Esophagus (tissue), 2 donors: ENCODE data around the gene SAMD9L. TPM values are rescaled to one million over a fixed set of nuclear protein-coding genes. Genes with fewer than 3 reads are reported as not detected.

Experiments
- H3K27ac ChIP-seq, 2 donors: one replicate each; pipeline ENCODE4 v1.5.1; 2013; ENCODE audit warnings: low read depth in 2 of 2, mild to moderate bottlenecking in 2 of 2, inconsistent platforms in 1 of 2, low read length in 1 of 2, moderate library complexity in 1 of 2
- H3K27me3 ChIP-seq, 2 donors: one replicate each; pipeline ENCODE4 v1.6.1; 2013; ENCODE audit warnings: low read length in 2 of 2, control low read depth in 1 of 2, mild to moderate bottlenecking in 1 of 2; ENCODE audit not compliant: insufficient read depth in 2 of 2, control insufficient read depth in 1 of 2
- H3K36me3 ChIP-seq, 2 donors: one replicate each; pipeline ENCODE4 v1.6.1; 2013; ENCODE audit warnings: low read length in 1 of 2; ENCODE audit not compliant: control insufficient read depth in 2 of 2, insufficient read depth in 2 of 2
- H3K4me1 ChIP-seq, 2 donors: one replicate each; pipeline ENCODE4 v1.6.1; 2013; ENCODE audit warnings: low read length in 1 of 2; ENCODE audit not compliant: control insufficient read depth in 2 of 2, insufficient read depth in 2 of 2
- H3K4me3 ChIP-seq, 2 donors: one replicate each; pipeline ENCODE4 v1.5.1; 2013; ENCODE audit warnings: low read length in 2 of 2, mild to moderate bottlenecking in 2 of 2, low read depth in 1 of 2, moderate library complexity in 1 of 2
- H3K9me3 ChIP-seq, 2 donors: one replicate each; pipeline ENCODE4 v1.6.1; 2013; ENCODE audit warnings: mild to moderate bottlenecking in 2 of 2, low read depth in 1 of 2, low read length in 1 of 2, moderate library complexity in 1 of 2; ENCODE audit not compliant: control insufficient read depth in 2 of 2, insufficient read depth in 1 of 2
- WGBS, 2 donors: extraction: QIAGEN DNeasy Blood & Tissue Kit; methylation state at CpG; one replicate each; pipeline ENCODE4 v1.1.7; 2013; 5-methylcytosine and 5-hydroxymethylcytosine counted together
- polyA plus RNA-seq, 2 donors: library from polyadenylated mRNA; stranded (reverse); fragments of 200-250 nt; gene quantifications; one replicate each; pipeline ENCODE4 v1.2.3, GENCODE V29; 2013
- donor health status: healthy with polysubstance abuse.
- donor health status: Bipolar disorder and iron deficiency.

The SAMD9L gene
- polyA plus RNA-seq: 1 to 10 TPM; 2.5 to 4.0 TPM

GRCh38 chr7:93148144-93148543 lies at the start of gene SAMD9L:
SAMD9L (minus strand) TSS chr7:93148385; CDS start chr7:93135971, 12,414 bp downstream.
- peak within 1 kb of the TSS; percentile 38 to 45 for H3K4me3 ChIP-seq
- H3K4me1 ChIP-seq: no peaks in the 10 kb centered on the region
- 20 to 26% methylated on average over 2 of the region's 2 CpGs for WGBS, 2 donors
- no peaks in the 10 kb centered on the region for H3K27me3 ChIP-seq
- no peaks in the 10 kb centered on the region for H3K9me3 ChIP-seq
- peak within 1 kb of the TSS in 1 of 2 donors; percentile 22 for H3K27ac ChIP-seq
- peaks cover 4 to 6% of the 10 kb centered on the region in 2 donors for H3K36me3 ChIP-seq

DNA sequence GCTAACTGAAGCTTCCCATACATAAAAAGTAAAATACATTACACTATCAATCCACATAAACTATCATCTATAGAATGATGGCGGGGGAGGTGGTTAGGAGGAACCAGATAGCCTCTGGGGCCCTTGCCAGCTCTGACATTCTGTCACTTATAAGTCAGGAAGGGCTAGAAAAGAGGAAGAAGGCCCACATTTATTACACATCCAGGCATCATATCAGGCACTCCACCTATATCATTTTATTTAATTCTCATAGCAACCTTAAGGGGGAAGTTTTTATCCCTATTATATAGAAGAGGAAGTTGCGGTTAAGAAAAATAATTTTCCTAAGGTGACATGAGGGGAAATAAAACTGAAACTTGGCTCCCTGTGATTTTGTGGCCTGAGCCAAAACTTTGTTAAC lies 48.2 kb upstream of the SAMD9L start:
- Histone ChIP-seq H3K4me3 (no peak overlapping the region), H3K27ac (no peak overlapping the region), H3K9me3 (no peaks in the 10 kb centered on the region), H3K36me3 (no peaks in the 10 kb centered on the region), H3K27me3 (peaks cover 0 to 2% of the 10 kb centered on the region in 2 donors), H3K4me1 (no peaks in the 10 kb centered on the region)
- WGBS, 2 donors: 81 to 87% methylated on average over 2 of the region's 2 CpGs

DNA sequence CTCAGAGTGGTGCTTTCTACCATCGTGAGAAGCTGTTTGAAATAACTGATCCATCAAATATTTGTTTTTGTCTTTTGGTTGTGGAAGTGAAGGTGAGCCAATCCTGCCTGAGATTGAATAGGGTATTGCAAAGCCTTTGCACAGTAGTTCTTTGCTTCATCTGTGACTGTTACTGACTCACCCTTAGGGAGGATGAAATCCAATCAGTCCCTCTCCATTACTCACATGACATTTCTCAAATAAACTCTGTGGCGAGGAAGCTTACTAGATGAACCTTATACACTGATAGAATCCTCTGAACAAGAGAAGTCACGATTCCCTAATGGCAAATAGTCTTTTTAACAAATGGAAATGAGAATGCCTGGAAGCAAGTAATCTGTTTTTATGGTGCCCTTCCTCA lies 46.2 kb upstream of the SAMD9L start:
- Histone ChIP-seq H3K27me3 (peaks cover 0 to 4% of the 10 kb centered on the region in 2 donors), H3K9me3 (no peaks in the 10 kb centered on the region), H3K36me3 (no peaks in the 10 kb centered on the region), H3K4me3 (no peak overlapping the region), H3K27ac (no peak overlapping the region), H3K4me1 (no peaks in the 10 kb centered on the region)
- 40 to 54% methylated on average over 3 of the region's 3 CpGs for WGBS, 2 donors

GRCh38 chr7:93188870-93189634 lies 40.9 kb upstream of the SAMD9L start:
- 60 to 72% methylated on average over 6 of the region's 6 CpGs for WGBS, 2 donors
- H3K4me1 ChIP-seq: no peaks in the 10 kb centered on the region

GRCh38 chr7:93185303-93186027 lies 37.3 kb upstream of the SAMD9L start:
- whole genome bisulfite sequencing, 2 donors: 33 to 44% methylated on average over 1 of the region's 1 CpG
- no peaks in the 10 kb centered on the region for H3K9me3 ChIP-seq
- H3K27me3 ChIP-seq: no peaks in the 10 kb centered on the region
- no peaks in the 10 kb centered on the region for H3K4me1 ChIP-seq
- no peak overlapping the region for H3K4me3 ChIP-seq
- no peak overlapping the region for H3K27ac ChIP-seq
- no peaks in the 10 kb centered on the region for H3K36me3 ChIP-seq

More at GRCh38 chr7:93188870-93189634, 40.9 kb upstream of the SAMD9L start:
- H3K4me3 ChIP-seq: no peak overlapping the region
- H3K9me3 ChIP-seq: no peaks in the 10 kb centered on the region
- H3K27ac ChIP-seq: no peak overlapping the region
- H3K27me3 ChIP-seq: peaks cover 0 to 2% of the 10 kb centered on the region in 2 donors
- no peaks in the 10 kb centered on the region for H3K36me3 ChIP-seq

- Histone ChIP-seq H3K4me1 (no peaks in the 10 kb centered on the region), H3K9me3 (no peaks in the 10 kb centered on the region), H3K4me3 (no peak overlapping the region), H3K27me3 (no peaks in the 10 kb centered on the region), H3K27ac (no peak overlapping the region), H3K36me3 (no peaks in the 10 kb centered on the region)
Observed at GRCh38 chr7:93179173-93179572, 31.0 kb upstream of the SAMD9L start.

- no peak overlapping the region for H3K27ac ChIP-seq
Observed at GRCh38 chr7:93178213-93178612, 30.0 kb upstream of the SAMD9L start.

DNA sequence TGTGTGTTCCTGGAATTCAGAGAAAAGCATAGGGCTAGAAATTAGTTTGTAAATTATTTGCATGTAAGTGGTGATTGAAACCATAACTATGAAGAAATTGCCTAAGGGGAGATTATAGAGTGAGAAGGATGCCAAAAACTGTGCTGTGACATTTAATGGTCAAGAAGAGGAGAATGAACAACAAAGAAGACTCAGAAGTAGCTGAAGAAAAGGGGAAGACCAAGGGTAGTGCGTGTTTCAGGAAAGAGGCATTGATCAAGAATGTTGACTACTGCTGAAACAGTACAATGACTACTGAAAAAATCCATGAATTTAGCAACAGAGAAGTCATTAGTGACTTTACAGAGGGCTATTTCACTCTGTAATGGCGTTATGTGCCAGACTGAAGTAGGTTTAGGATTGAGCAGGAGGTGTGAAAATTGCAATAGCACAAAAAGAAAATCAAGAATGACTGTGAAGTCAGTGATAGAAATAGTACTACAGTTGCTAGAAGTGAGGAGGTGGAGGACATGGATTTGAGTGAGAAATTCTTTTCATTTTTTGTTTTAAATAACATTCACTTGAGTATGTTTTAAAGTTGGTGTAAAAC lies 28.9 kb upstream of the SAMD9L start:
- no peaks in the 10 kb centered on the region for H3K4me1 ChIP-seq
- 52 to 66% methylated on average over 2 of the region's 2 CpGs for WGBS, 2 donors
- no peaks in the 10 kb centered on the region for H3K36me3 ChIP-seq
- no peaks in the 10 kb centered on the region for H3K27me3 ChIP-seq
- H3K9me3 ChIP-seq: peaks cover 0 to 2% of the 10 kb centered on the region in 2 donors
- H3K4me3 ChIP-seq: no peak overlapping the region
- H3K27ac ChIP-seq: no peak overlapping the region

More at GRCh38 chr7:93178213-93178612, 30.0 kb upstream of the SAMD9L start:
- 20 to 23% methylated on average over 3 of the region's 3 CpGs for WGBS, 2 donors
- Histone ChIP-seq H3K4me1 (no peaks in the 10 kb centered on the region), H3K36me3 (no peaks in the 10 kb centered on the region), H3K4me3 (no peak overlapping the region), H3K9me3 (no peaks in the 10 kb centered on the region), H3K27me3 (no peaks in the 10 kb centered on the region)

DNA sequence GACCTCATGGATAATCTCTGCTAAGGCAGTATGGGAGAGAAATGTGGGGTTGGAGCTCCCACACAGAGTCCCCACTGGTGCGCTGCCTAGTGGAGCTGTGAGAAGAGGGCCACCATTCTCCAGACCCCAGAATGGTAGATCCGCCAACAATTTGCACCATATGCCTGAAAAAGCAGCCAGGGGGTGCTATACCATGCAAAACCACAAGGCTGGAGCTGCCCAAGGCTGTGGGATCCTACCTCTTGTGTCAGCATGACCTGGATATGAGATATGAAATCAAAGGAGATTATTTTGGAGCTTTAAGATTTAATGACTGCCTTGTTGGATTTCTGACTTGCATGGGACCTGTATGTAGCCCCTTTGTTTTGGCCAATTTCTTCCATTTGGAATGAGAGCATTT lies 27.0 kb upstream of the SAMD9L start:
- Histone ChIP-seq H3K36me3 (no peaks in the 10 kb centered on the region), H3K4me3 (no peak overlapping the region), H3K4me1 (no peaks in the 10 kb centered on the region), H3K9me3 (peaks cover 6 to 9% of the 10 kb centered on the region in 2 donors), H3K27ac (no peak overlapping the region), H3K27me3 (no peaks in the 10 kb centered on the region)
- 94 to 95% methylated on average over 2 of the region's 2 CpGs for WGBS, 2 donors
